OCI-LY3 (cell line): ENCODE measurements around the gene GSTT2B.

Experiments
- EZH2phosphoT487 ChIP-seq: fragments of 200-600 bp; shearing (Covaris generic); IDR thresholded peaks from 2 replicates; pipeline ENCODE4 v1.6.1; 2018; ENCODE audit warnings: antibody characterized with exemption, mixed run types, low read depth
- TF ChIP-seq, protein P1 (sequence below): fragments of 200-600, 300-600 bp; sonication (generic); IDR thresholded peaks from 2 replicates; pipeline ENCODE4 v1.5.1; 2014; ENCODE audit warnings: antibody characterized with exemption, low read length, low read depth

DNA sequence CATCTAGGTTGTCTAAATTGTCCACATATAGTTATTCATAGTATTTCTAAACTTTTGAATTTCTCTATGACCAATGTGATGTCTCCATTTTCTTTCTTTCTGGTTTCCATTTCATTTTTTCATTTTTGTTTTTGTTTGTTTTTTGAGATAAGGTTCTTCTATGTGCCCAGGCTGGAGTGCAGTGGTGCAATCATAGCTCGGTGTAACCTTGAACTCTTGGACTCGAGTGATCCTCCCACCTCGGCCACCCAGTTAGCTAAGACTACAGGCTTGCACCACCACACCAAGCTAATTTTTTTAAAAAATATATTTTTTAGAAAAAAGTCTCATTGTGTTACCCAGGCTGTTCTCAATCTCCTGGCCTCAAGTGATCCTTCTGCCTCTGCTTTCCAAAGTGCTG is 36.1 kb upstream of the GSTT2B start:
- TF ChIP-seq, protein P1, sequence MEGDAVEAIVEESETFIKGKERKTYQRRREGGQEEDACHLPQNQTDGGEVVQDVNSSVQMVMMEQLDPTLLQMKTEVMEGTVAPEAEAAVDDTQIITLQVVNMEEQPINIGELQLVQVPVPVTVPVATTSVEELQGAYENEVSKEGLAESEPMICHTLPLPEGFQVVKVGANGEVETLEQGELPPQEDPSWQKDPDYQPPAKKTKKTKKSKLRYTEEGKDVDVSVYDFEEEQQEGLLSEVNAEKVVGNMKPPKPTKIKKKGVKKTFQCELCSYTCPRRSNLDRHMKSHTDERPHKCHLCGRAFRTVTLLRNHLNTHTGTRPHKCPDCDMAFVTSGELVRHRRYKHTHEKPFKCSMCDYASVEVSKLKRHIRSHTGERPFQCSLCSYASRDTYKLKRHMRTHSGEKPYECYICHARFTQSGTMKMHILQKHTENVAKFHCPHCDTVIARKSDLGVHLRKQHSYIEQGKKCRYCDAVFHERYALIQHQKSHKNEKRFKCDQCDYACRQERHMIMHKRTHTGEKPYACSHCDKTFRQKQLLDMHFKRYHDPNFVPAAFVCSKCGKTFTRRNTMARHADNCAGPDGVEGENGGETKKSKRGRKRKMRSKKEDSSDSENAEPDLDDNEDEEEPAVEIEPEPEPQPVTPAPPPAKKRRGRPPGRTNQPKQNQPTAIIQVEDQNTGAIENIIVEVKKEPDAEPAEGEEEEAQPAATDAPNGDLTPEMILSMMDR: no peak
- TF ChIP-seq EZH2phosphoT487: no peak
